Colonic mucosa (tissue), 4 donors: ENCODE results near the gene BRSK2. TPM values are rescaled to one million over a fixed set of nuclear protein-coding genes. Genes with fewer than 3 reads are reported as not detected.
A peak's percentile ranks its signal among the peaks of the same experiment; 100 is the strongest.

Source experiments
- DNase-seq: peaks from one replicate; pipeline ENCODE4 v3.0.0-alpha.2; 2020
- H3K27ac ChIP-seq: fragments of 200-600 bp; one replicate; pipeline ENCODE4 v1.8.0; 2021
- H3K27me3 ChIP-seq: fragments of 200-600 bp; one replicate; pipeline ENCODE4 v1.8.0; 2021
- H3K36me3 ChIP-seq: fragments of 200-600 bp; one replicate; pipeline ENCODE4 v1.8.0; 2021
- H3K4me1 ChIP-seq: fragments of 200-600 bp; one replicate; pipeline ENCODE4 v1.8.0; 2021; ENCODE audit warnings: mild to moderate bottlenecking
- H3K4me3 ChIP-seq: fragments of 200-600 bp; one replicate; pipeline ENCODE4 v1.8.0; 2021
- H3K9ac ChIP-seq, 2 donors: one replicate each; pipeline ENCODE4 v1.7.0; 2013; ENCODE audit warnings: control low read depth in 2 of 2, low read depth in 2 of 2, low read length in 2 of 2
- H3K9me3 ChIP-seq: fragments of 200-600 bp; one replicate; pipeline ENCODE4 v1.8.0; 2021
- CTCF ChIP-seq: fragments of 200-600 bp; IDR thresholded peaks from one replicate; pipeline ENCODE4 v1.8.0; 2022; ENCODE audit warnings: antibody characterized with exemption, mild to moderate bottlenecking
- intact Hi-C: fragments of 100-400 bp; cut with DNase I; formaldehyde crosslinking; loops from one replicate; pipeline ENCODE4 v1.14.1; 2022
- total RNA-seq, 2 donors: library from RNA; stranded (reverse); fragmentation: NEBNext Ultra II Directional in 1 of 2; extraction: Animal tissue kit (Norgen Biotek cat#: 25700) in 1 of 2; gene quantifications; one replicate each; pipeline ENCODE4 v1.2.1, GENCODE V29; 2021
- donor health status: healthy.
- donor health status: DM: no; HTN: no; CAD: no.
- donor health status: DM: no; HTN: no; CAD: no.

Gene BRSK2
- total RNA-seq, 2 donors from 2014 or later = 0.52 to 1.2 TPM

GRCh38 chr11:1487091-1487850 is 97.5 kb downstream of the BRSK2 start:
- DNase-seq = no peak
- H3K9ac ChIP-seq = peak overlapping the region in 1 of 2 donors; percentile 28
- no peaks in the 10 kb centered on the region for H3K27me3 ChIP-seq
- no peaks in the 10 kb centered on the region for H3K36me3 ChIP-seq
- intact Hi-C loops = no loop called here
- no peaks in the 10 kb centered on the region for H3K9me3 ChIP-seq
- TF ChIP-seq CTCF = no peak
- no peak overlapping the region for H3K4me3 ChIP-seq
- peak overlapping the region; percentile 17 for H3K27ac ChIP-seq
- H3K4me1 ChIP-seq = peaks cover 21% of the 10 kb centered on the region

GRCh38 chr11:1487851-1488574 is 98.3 kb downstream of the BRSK2 start:
- DNase-seq = no peak

GRCh38 chr11:1488575-1489180 is 98.9 kb downstream of the BRSK2 start:
- intact Hi-C loops = no loop called here
- DNase-seq = no peak
- Histone ChIP-seq H3K9me3 (no peaks in the 10 kb centered on the region), H3K27me3 (no peaks in the 10 kb centered on the region), H3K4me3 (no peak overlapping the region), H3K9ac (no peak overlapping the region), H3K36me3 (no peaks in the 10 kb centered on the region), H3K27ac (no peak overlapping the region), H3K4me1 (peaks cover 21% of the 10 kb centered on the region)
- no peak for TF ChIP-seq CTCF

More at GRCh38 chr11:1487851-1488574, 98.3 kb downstream of the BRSK2 start:
- H3K27me3 ChIP-seq = no peaks in the 10 kb centered on the region
- no peaks in the 10 kb centered on the region for H3K9me3 ChIP-seq
- peak overlapping the region in 1 of 2 donors; percentile 12 for H3K9ac ChIP-seq
- H3K27ac ChIP-seq = no peak overlapping the region
- no peak for TF ChIP-seq CTCF
- no peak overlapping the region for H3K4me3 ChIP-seq
- no peaks in the 10 kb centered on the region for H3K36me3 ChIP-seq
- H3K4me1 ChIP-seq = peaks cover 21% of the 10 kb centered on the region
- intact Hi-C loops = no loop called here

GRCh38 chr11:1490651-1491050 is 100.9 kb downstream of the BRSK2 start:
- intact Hi-C loops = no loop called here
- peaks cover 21% of the 10 kb centered on the region for H3K4me1 ChIP-seq
- DNase-seq = no peak

More at GRCh38 chr11:1490651-1491050, 100.9 kb downstream of the BRSK2 start:
- no peak overlapping the region for H3K9ac ChIP-seq
- H3K27me3 ChIP-seq = no peaks in the 10 kb centered on the region
- no peak for TF ChIP-seq CTCF
- H3K4me3 ChIP-seq = no peak overlapping the region
- no peak overlapping the region for H3K27ac ChIP-seq
- no peaks in the 10 kb centered on the region for H3K36me3 ChIP-seq
- H3K9me3 ChIP-seq = no peaks in the 10 kb centered on the region
